Activated T-cell treated with anti-CD3 and anti-CD28 coated beads, Interleukin-2, amount 50 U/mL, for 48 hours (primary cell): ENCODE results near the gene KRT26.

Experiments
- DNase-seq, 2 experiments: peaks; one replicate each; pipeline ENCODE4 v3.0.0-alpha.2; 2020

Gene KRT26

DNA sequence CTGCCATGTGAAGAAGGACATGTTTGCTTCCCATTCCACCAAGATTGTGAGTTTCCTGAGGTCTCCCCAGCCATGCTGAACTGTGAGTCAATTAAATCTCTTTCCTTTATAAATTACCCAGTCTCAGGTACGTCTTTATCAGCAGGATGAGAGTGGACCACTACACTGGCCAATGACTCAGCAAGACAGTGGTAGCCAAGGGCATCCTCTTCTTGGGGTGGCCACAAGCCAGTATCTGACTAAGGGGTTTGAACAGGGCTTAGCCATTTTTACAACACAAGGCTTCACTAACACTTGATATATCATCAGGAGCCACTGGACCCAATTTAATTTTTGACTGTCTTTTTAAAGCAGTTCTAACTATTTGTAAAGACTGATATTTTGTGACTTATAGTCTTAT lies 47.3 kb downstream of the KRT26 start:
- DNase-seq: no peak

DNA sequence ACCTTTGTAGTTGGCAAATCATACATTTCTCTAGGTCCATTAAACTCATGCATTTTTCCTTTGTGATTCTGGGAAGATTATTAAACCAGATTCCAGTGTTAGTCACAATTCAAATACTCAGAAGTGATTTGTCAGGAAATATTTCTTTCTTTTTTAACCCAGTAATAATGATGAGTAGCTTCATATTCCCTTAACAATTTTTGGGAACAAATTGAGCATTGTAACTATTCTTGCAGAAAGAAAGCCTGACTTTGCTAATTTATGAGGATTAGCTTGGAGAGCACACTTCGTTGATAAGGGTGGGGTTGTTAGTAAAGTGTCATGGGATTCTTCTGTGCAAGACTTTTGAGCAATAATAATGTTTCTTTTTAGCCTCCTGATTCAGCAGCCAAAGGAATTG lies 49.8 kb downstream of the KRT26 start:
- DNase-seq: no peak

DNA sequence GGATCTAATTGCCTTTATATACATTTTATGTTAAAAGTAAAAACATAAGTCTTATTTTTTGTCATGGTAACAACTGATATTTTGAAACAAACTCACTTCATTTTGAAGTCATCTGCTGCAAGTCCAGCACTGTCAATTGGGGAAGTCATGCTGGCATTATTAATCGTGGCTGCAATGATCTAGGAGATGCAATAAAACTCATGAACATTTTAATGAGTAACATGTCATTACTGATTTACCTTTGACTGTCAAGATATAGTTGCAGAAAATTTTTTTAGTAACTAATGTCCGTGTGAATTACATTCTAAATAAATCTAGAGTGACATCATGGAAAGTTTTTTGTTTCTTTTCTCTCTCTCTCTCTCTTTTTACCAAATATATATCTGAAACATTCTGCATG lies 51.1 kb downstream of the KRT26 start:
- no peak for DNase-seq

DNA sequence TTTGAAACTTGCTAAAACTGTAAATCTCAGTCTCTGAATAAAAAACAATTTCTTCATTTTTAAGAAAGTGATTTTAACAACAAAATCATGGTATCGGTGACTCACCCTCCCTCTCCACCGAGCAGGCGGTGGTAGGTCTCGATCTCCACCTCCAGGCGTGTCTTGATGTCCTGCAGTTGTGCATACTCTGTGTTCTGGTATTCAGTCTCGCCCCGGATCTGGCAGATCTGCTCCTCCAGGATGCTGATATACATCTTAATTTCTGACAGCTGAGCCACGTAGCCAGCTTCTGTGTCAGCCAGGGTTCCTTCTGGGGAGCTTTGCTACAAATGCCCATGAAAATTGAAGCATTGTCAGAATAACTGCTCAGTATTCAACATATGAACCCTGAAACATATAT lies 53.1 kb downstream of the KRT26 start:
- DNase-seq: no peak

DNA sequence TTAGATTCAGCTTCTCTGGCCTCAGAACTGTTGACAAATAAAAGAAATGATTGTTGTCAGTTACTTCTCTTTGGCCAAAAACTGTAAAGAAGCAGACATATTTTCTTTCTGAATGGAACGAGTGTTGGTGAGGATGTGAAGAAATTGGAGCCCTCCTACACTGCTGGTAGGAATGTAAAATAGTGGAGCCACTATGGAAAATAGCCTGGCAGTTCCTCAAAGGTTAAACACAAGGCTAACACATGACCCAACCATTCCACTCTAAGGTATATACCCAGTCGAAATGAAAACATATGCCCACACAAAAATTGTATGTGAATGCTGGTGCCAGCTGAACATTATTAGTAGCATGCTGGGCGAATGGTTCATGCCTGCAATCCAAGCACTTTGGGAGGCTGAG lies 54.2 kb downstream of the KRT26 start:
- no peak for DNase-seq
